ENCODE results near the gene LY6G6C.

The LY6G6C gene

GRCh38 chr6:31768363-31769257 is 47.1 kb upstream of the LY6G6C start:
- Histone ChIP-seq H3K27ac (ENCODE audit: low read depth, low read length) (no peak overlapping the region), H3K36me3 (ENCODE audit: control insufficient read depth, low read length) (peaks cover 4% of the 10 kb centered on the region; the same call in 1 of the 2 replicates), H3F3A (ENCODE audit: control insufficient read depth, insufficient read depth) (no peaks in the 10 kb centered on the region), H3K9me3 (ENCODE audit: control insufficient read depth, insufficient read depth, low read length) (no peaks in the 10 kb centered on the region), H4K20me1 (ENCODE audit: control insufficient read depth, insufficient read depth, low read depth, low read length) (no peaks in the 10 kb centered on the region), H3K79me2 (ENCODE audit: control insufficient read depth, low read length) (no peaks in the 10 kb centered on the region), H3K4me2 (ENCODE audit: low read length) (no peak overlapping the region), H3K4me3 (ENCODE audit: low read length) (no peak overlapping the region), H3K9me2 (replicated peaks; ENCODE audit: control insufficient read depth, low read length) (no peaks in the 10 kb centered on the region), H3K27me3 (ENCODE audit: control insufficient read depth, low read length) (no peaks in the 10 kb centered on the region), H3K4me1 (ENCODE audit: control insufficient read depth, low read length) (peaks cover 4% of the 10 kb centered on the region; the same call in 1 of the 2 replicates)
- TF ChIP-seq CTCF (IDR thresholded peaks at IDR 0.05; ENCODE audit: low read depth, low read length, poor library complexity, severe bottlenecking) (no peak), EZH2phosphoT487 (IDR thresholded peaks at IDR 0.05; ENCODE audit: borderline replicate concordance, low read length) (no peak)

GRCh38 chr6:31767096-31767645 is 45.6 kb upstream of the LY6G6C start:
- no peak for TF ChIP-seq CTCF (IDR thresholded peaks at IDR 0.05; ENCODE audit: low read depth, low read length, poor library complexity, severe bottlenecking)
- TF ChIP-seq EZH2phosphoT487 (IDR thresholded peaks at IDR 0.05; ENCODE audit: borderline replicate concordance, low read length) = no peak
- Histone ChIP-seq H3K36me3 (ENCODE audit: control insufficient read depth, low read length) (peaks cover 18% of the 10 kb centered on the region), H3K4me2 (ENCODE audit: low read length) (no peak overlapping the region), H3K27me3 (ENCODE audit: control insufficient read depth, low read length) (no peaks in the 10 kb centered on the region), H3K79me2 (ENCODE audit: control insufficient read depth, low read length) (no peaks in the 10 kb centered on the region), H3K4me1 (ENCODE audit: control insufficient read depth, low read length) (peaks cover 4% of the 10 kb centered on the region; the same call in 1 of the 2 replicates), H3K27ac (ENCODE audit: low read depth, low read length) (no peak overlapping the region), H3F3A (ENCODE audit: control insufficient read depth, insufficient read depth) (no peaks in the 10 kb centered on the region), H3K9me3 (ENCODE audit: control insufficient read depth, insufficient read depth, low read length) (no peaks in the 10 kb centered on the region), H4K20me1 (ENCODE audit: control insufficient read depth, insufficient read depth, low read depth, low read length) (no peaks in the 10 kb centered on the region), H3K9me2 (replicated peaks; ENCODE audit: control insufficient read depth, low read length) (no peaks in the 10 kb centered on the region), H3K4me3 (ENCODE audit: low read length) (no peak overlapping the region)

DNA sequence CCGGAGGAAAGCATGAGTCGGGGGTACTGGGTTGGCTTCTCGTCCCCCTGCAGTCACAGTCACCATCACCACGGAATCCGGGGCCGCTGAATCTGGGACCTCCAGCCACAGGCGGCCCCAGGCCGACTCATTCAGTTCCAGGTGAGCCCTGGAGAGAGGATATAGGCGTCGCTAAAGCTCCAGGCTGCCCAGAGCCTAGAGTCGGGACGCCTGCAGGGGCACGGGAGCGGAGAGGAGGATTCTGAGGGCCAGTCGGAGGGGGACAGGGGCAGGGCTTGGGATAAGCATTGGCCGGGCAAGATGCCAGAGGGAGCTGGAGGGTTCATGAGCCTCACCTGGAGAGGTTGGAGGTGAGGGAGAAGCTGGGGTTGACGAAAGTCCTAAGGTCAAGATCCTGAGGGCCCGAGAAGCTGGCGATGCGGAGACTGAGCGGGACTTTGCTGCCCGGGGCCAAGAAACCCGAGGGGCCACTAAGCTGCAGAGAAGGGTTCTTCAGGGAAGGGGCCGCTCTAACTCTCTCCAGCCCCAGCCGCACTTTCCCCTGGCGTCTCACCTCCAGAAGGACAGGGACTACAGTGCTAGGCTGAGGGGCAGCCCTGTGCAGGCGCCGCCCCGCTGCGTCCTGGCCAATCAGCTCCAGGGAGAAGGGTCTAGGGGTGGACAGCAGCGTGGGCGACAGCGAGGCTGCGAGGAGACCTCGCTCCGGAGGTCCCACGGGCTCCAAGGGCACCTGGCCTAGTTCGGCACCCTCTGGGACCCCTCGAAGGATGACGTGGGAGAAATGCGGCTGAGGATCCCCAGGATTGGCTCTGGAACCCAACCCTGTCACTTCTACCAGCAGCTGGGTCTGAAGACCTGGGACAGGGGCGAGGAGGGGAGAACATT is 44.6 kb upstream of the LY6G6C start:
- no peak overlapping the region for H3K4me2 ChIP-seq (ENCODE audit: low read length)
- no peak overlapping the region for H3K4me3 ChIP-seq (ENCODE audit: low read length)

More for the DNA sequence above, 44.6 kb upstream of the LY6G6C start:
- Histone ChIP-seq H3K4me1 (ENCODE audit: control insufficient read depth, low read length) (peaks cover 4% of the 10 kb centered on the region; the same call in 1 of the 2 replicates), H3K27ac (ENCODE audit: low read depth, low read length) (no peak overlapping the region), H3K27me3 (ENCODE audit: control insufficient read depth, low read length) (no peaks in the 10 kb centered on the region), H3K9me2 (replicated peaks; ENCODE audit: control insufficient read depth, low read length) (no peaks in the 10 kb centered on the region), H3K36me3 (ENCODE audit: control insufficient read depth, low read length) (peaks cover 22% of the 10 kb centered on the region), H4K20me1 (ENCODE audit: control insufficient read depth, insufficient read depth, low read depth, low read length) (no peaks in the 10 kb centered on the region), H3K79me2 (ENCODE audit: control insufficient read depth, low read length) (no peaks in the 10 kb centered on the region), H3K9me3 (ENCODE audit: control insufficient read depth, insufficient read depth, low read length) (no peaks in the 10 kb centered on the region), H3F3A (ENCODE audit: control insufficient read depth, insufficient read depth) (no peaks in the 10 kb centered on the region)
- TF ChIP-seq EZH2phosphoT487 (IDR thresholded peaks at IDR 0.05; ENCODE audit: borderline replicate concordance, low read length) (no peak), CTCF (IDR thresholded peaks at IDR 0.05; ENCODE audit: low read depth, low read length, poor library complexity, severe bottlenecking) (no peak)
